MCF 10A (cell line): ENCODE results near the gene COL3A1. TPM values are rescaled to one million over a fixed set of nuclear protein-coding genes. Genes with fewer than 3 reads are reported as not detected.

Experiments
- BruUV-seq: library from RNA; stranded (reverse); fragments of 400-500 nt; replicated peaks from 2 replicates; lab custom pipeline; 2021; lab: Mats Ljungman, UMichigan
- CTCF ChIA-PET: fragments of 300-600 bp; sonication (Branson Sonifier 250); formaldehyde crosslinking; extraction: SDS; loops from one replicate; lab custom pipeline; 2021; ENCODE audit warnings: antibody characterized with exemption, inconsistent platforms; lab: Yijun Ruan, JAX
- POLR2A ChIA-PET: fragments of 300-600, 350-650 bp; sonication (Branson Sonifier 250); formaldehyde crosslinking; extraction: SDS; loops from one replicate; lab custom pipeline; 2020; ENCODE audit warnings: antibody characterized with exemption, inconsistent platforms; lab: Yijun Ruan, JAX
- DNase-seq: peaks from one replicate; pipeline ENCODE4 v3.0.0-alpha.2; 2018; ENCODE audit not compliant: unreplicated experiment
- H3K27ac Mint-ChIP-seq: one replicate; pipeline ENCODE4 v1.8.0; 2022; ENCODE audit warnings: mild to moderate bottlenecking, low read depth, mixed read lengths; ENCODE audit not compliant: unreplicated experiment
- H3K27me3 Mint-ChIP-seq: one replicate; pipeline ENCODE4 v1.8.0; 2022; ENCODE audit warnings: mixed read lengths; ENCODE audit not compliant: insufficient read depth, unreplicated experiment
- H3K36me3 Mint-ChIP-seq: one replicate; pipeline ENCODE4 v1.8.0; 2022; ENCODE audit warnings: mild to moderate bottlenecking, moderate library complexity, mixed read lengths; ENCODE audit not compliant: insufficient read depth, unreplicated experiment
- H3K4me1 Mint-ChIP-seq: one replicate; pipeline ENCODE4 v1.8.0; 2022; ENCODE audit warnings: mixed read lengths; ENCODE audit not compliant: insufficient read depth, unreplicated experiment
- H3K4me3 Mint-ChIP-seq: one replicate; pipeline ENCODE4 v1.8.0; 2022; ENCODE audit warnings: mild to moderate bottlenecking, moderate library complexity, mixed read lengths; ENCODE audit not compliant: unreplicated experiment
- H3K9me3 Mint-ChIP-seq: one replicate; pipeline ENCODE4 v1.8.0; 2022; ENCODE audit warnings: mixed read lengths; ENCODE audit not compliant: unreplicated experiment
- CTCF ChIP-seq: fragments of 200-600 bp; IDR thresholded peaks from one replicate; pipeline ENCODE4 v1.8.0; 2022; ENCODE audit warnings: antibody characterized with exemption, mild to moderate bottlenecking; ENCODE audit not compliant: unreplicated experiment
- intact Hi-C: fragments of 100-400 bp; cut with micrococcal nuclease; formaldehyde crosslinking; loops from 2 replicates; pipeline ENCODE4 v1.14.1; 2022
- total RNA-seq: library from RNA; stranded (reverse); gene quantifications from 2 replicates; pipeline ENCODE4 v1.2.3, GENCODE V29; 2022

COL3A1 gene
- total RNA-seq, 1 experiment from 2014 or later: not detected

- ChIA-PET CTCF (interaction anchor here (1.7 to 2.9 kb wide), 2 partner anchors 11 to 18 kb away, joined by 3 to 11 read pairs; no protein-coding TSS in a partner anchor), POLR2A (no interaction called here)
- Mint-ChIP-seq H3K27me3 (no peaks in the 10 kb centered on the region), H3K9me3 (no peaks in the 10 kb centered on the region), H3K27ac (no peak overlapping the region), H3K36me3 (no peaks in the 10 kb centered on the region), H3K4me1 (no peaks in the 10 kb centered on the region), H3K4me3 (no peak overlapping the region)
- TF ChIP-seq CTCF: no peak
- BruUV-seq: no TSS peak
- intact Hi-C loops: no loop called here
- no peak for DNase-seq
Measured at GRCh38 chr2:188964976-188965546, 9.1 kb upstream of the COL3A1 start.

GRCh38 chr2:188965563-188965962 lies 8.6 kb upstream of the COL3A1 start:
- no peak for TF ChIP-seq CTCF
- no peak for DNase-seq
- POLR2A ChIA-PET: no interaction called here
- Mint-ChIP-seq H3K36me3 (no peaks in the 10 kb centered on the region), H3K4me1 (no peaks in the 10 kb centered on the region), H3K27ac (no peak overlapping the region), H3K9me3 (no peaks in the 10 kb centered on the region), H3K4me3 (no peak overlapping the region), H3K27me3 (no peaks in the 10 kb centered on the region)
- CTCF ChIA-PET: interaction anchor here (1.7 to 2.9 kb wide), 2 partner anchors 11 to 17 kb away, joined by 3 to 11 read pairs; no protein-coding TSS in a partner anchor
- intact Hi-C loops: no loop called here
- BruUV-seq: no TSS peak

DNA sequence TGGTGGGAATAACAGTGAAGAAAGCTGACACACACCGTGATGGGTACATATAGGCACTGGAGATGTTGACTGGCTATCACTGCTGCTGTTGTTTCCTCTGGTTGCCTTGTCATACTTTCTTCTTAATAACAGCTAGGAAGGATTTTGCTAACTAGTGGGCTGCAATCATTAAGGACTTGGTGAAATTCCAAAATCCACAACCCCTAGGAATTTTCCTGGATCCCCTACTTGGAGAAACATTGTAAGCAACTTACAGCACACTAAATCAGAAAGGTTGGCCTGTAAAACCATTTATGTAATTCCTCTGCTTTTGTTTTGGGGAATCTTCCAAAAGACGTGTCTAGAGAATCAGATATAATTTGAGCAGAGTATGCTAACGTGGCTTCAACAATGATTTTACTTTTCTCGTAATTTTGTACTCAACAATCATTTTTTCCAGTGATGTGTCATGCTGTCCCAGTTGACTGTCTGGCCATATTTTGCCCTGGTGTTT lies 8.0 kb upstream of the COL3A1 start:
- intact Hi-C loops: no loop called here
- POLR2A ChIA-PET: no interaction called here
- CTCF ChIA-PET: interaction anchor here (0.6 to 2.9 kb wide), 5 partner anchors 10 to 1466 kb away, joined by 3 to 11 read pairs (median 4); no protein-coding TSS in a partner anchor
- no peaks in the 10 kb centered on the region for H3K36me3 Mint-ChIP-seq
- no peak for DNase-seq
- H3K27ac Mint-ChIP-seq: no peak overlapping the region
- H3K9me3 Mint-ChIP-seq: no peaks in the 10 kb centered on the region
- H3K4me1 Mint-ChIP-seq: no peaks in the 10 kb centered on the region
- no peaks in the 10 kb centered on the region for H3K27me3 Mint-ChIP-seq
- no TSS peak for BruUV-seq
- no peak overlapping the region for H3K4me3 Mint-ChIP-seq
- TF ChIP-seq CTCF: no peak

DNA sequence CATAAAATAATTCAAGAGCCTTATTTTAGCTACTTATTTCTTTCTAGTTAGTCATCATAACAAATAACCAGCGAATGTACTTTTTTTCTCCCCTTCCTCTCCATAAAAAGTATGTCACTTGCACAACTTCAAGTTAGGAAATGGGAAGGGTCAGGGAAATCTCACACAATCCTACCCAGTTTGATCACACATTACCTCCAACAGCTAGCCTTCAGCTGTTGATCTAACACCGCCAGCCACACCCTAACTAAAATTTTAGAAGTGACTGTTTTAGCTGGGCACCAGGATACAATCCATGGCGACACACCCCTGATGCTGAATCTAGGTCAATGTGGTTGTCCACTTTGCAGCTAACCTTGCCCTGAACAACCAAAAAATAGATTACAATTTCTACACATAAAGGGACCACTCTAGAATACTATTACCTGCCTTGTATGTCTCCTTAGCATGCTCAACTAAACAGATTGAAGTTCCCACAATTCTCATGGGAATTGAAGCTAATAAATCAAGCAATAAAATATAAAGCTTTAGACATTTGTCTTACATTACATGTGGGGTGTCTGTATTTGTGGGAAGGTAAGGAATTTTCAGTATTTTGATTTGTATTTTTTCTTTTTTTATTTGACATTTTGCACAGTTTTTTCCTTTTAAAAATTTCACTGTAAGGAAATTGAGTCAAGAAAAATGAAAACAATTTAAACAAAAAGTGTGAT lies 7.3 kb upstream of the COL3A1 start:
- DNase-seq: no peak
- no TSS peak for BruUV-seq

More for the DNA sequence above, 7.3 kb upstream of the COL3A1 start:
- no peaks in the 10 kb centered on the region for H3K4me1 Mint-ChIP-seq
- CTCF ChIA-PET: interaction anchor here (0.6 to 2.9 kb wide), 8 partner anchors 9 to 1466 kb away, joined by 3 to 11 read pairs (median 4); no protein-coding TSS in a partner anchor
- H3K27ac Mint-ChIP-seq: no peak overlapping the region
- no peak for TF ChIP-seq CTCF
- H3K4me3 Mint-ChIP-seq: no peak overlapping the region
- POLR2A ChIA-PET: no interaction called here
- intact Hi-C loops: no loop called here
- H3K27me3 Mint-ChIP-seq: no peaks in the 10 kb centered on the region
- H3K36me3 Mint-ChIP-seq: no peaks in the 10 kb centered on the region
- H3K9me3 Mint-ChIP-seq: no peaks in the 10 kb centered on the region
